ENCODE measurements around the gene RB1.
A peak's percentile ranks its signal among the peaks of the same experiment; 100 is the strongest.
"Not testable (repeated sequence)": the region's sequence is repeated elsewhere in the genome, so short reads cannot be mapped to it uniquely, and the experiment has no call there.

Gene RB1

GRCh38 chr13:48411841-48412531 lies 108.4 kb downstream of the RB1 start:
- DNase-seq, result no peak

DNA sequence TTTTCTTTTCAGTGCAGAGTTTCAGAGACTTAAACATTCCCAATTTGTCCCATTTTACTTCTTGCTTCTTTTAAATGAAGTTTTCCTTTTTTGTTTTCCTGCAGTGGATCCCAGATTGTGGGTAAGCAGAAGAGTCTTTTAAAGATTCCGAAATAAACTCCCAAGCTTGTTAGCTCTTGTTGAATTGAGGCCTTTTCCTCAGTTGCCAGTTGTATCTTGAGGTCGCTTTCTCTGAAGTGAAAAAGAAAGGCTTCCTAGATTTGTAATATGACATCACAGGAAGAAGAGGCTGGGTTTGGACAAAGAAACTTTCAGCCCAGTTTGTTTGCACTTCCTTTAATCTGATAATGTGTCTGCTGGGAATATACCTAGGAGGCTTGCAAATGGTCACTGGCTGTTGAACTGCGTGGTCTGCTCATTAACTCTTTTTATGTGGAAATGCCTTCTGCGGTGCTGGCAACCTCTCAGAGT lies 109.4 kb downstream of the RB1 start, which contains the start of gene LPAR6:
TSS of gene LPAR6 (minus strand) at position 233 of the 471 bp plus-strand sequence. CDS start 690 bp downstream, outside the sequence.
- DNase-seq, result no peak

DNA sequence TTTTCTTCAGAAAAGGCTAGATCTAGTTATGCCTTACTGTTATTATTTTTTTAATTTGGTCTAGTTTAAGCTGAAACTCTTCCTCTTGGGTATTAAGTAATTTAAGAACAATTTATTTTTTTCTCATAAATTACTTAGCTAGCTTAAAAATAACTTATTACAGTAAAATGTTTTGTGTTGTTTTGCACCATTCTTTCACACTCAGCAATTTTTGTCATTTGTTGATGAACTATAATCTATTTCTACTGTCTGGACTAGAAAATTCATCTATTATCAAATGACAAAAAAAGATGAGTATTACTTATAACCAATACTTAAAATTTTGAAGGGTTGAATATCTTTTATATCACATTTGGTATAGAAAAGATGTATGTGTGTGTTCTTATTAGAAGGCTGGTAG lies 111.0 kb downstream of the RB1 start:
- no peak for DNase-seq

DNA sequence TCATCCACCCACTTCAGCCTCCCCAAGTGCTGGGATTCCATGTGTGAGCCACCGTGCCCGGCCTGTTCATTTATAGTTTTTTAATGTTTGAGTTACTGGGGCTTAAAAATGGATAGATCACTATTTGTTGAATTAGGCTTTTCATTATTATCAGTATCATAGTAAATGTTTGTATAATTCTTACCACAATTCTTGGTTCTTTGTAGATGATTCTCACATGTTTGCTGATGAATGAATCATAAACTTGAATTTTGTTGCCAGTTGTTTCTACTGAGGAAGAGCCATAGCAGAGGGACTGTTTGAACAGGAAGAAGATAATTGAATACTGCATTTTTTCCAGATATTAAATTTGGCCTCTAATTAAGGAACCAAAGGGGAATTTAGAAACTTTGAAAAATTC lies 112.0 kb downstream of the RB1 start:
- no peak for DNase-seq

- not testable (repeated sequence) for DNase-seq
These were observed 118.5 kb downstream of the RB1 start for GRCh38 chr13:48422003-48422402.

- DNase-seq, result no peak
These were observed 120.7 kb downstream of the RB1 start for GRCh38 chr13:48424212-48424611.

DNA sequence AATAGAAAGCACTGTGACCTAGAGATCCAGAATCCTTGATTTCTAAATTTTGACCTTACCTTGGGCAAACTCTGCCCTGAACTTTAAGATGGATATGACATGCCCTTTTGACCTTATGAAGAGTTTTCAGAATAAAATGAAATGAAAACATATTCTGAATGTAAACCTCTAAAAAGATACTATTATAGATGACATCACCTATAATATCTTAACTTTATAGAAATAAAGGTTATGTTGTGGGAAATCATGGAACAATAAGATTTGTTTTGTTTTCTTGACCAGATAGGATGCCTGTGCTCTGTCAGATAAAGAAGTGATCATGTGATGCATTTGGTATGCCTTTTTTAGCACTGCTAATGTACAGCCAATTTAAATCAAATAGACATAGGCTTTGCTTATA lies 122.5 kb downstream of the RB1 start:
- no peak for DNase-seq

- not testable (repeated sequence) for DNase-seq
These were observed 123.3 kb downstream of the RB1 start for GRCh38 chr13:48426755-48427298.

- DNase-seq, result no peak
These were observed 125.5 kb downstream of the RB1 start for GRCh38 chr13:48429036-48429435.

DNA sequence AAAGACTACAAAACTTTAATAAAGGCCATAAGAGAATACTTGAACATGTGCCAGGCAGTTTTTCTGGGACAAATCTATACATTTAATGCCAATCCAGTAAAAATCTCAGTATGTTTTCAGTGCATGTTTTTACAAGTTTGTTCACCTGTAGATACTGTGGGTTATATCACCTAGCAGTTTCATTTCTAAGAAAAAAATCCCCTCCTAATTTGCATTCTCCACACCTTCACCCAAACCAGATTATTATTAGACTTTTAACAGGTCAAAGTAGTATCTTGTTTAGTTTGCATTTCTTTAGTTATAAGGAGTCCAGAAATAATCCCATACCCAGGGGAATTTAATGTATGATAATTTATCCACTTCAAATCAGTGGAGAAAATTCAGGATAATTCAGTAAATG lies 126.3 kb downstream of the RB1 start:
- DNase-seq, result no peak

DNA sequence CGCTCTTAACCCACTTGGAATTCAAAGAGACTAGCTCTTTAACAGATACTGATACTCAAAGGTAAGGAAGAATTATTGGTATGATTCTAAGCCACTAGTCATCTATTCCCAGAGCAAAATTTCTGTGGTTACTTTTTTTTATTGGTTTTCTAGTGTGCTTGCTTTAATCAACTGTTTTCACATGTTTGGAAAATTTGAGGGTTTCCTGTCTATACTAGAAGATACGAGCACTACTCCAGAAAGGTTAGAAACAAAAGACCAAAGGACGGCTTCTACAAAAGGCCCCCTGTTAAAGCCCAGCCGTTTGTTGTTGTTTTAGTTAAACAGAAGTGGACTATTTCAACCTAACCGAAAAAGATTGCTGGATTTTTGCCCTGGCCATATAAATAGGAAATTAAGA lies 127.9 kb downstream of the RB1 start:
- DNase-seq, result no peak

- DNase-seq, result no peak
These were observed 128.6 kb downstream of the RB1 start for GRCh38 chr13:48431987-48432615.

- no peak for DNase-seq
These were observed 130.6 kb downstream of the RB1 start for GRCh38 chr13:48434200-48434599.

DNA sequence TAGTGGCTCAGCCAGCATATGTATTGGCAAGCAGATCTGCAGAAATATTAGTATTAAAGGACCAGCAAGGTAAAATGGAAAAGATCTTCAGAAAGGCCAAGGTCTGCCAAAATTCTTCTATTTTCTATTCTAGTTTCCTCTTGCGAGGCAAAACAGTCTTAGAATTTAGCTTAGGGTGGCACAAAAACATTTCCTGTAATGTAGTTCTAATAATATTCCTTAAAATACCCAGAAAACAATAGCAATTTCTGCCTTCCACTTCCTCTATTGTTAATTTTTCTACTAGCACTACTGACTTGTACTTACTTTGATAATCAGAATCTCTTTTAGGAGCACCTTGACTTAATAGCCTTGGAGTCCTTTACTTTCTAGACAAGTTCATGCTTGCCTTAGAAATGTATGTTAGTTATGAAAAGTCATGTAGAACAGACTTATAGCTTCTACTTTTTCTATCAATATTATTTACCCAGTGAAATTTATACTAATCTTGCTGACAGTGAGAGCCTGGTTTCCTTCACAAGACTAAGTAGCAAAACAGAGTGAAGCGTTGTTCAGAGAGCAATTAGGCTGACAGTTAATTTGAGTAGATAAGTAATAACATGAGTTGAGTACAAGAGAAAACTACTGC lies 133.2 kb downstream of the RB1 start:
- DNase-seq, result no peak

DNA sequence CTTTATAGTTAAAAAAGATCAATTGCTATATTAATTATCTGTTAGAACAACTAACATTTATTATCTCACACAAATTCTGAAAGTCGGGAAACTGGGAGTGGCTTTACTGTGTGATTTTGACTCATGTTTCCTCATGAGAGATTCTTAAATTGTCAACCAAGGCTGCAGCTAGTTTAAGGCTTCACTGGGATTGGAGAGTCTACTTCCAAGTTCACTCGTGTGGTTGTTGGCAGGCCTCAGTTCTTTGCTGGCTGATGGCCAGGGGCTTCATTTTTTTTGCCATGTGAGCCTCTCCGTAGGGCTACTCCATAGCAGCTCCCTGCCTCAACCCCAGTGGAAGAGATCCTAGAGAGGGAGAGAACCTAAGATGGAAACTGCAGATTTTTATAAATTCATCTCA lies 133.8 kb downstream of the RB1 start:
- no peak for DNase-seq

GRCh38 chr13:48443442-48444208 lies 140.1 kb downstream of the RB1 start:
- no peak for DNase-seq

DNA sequence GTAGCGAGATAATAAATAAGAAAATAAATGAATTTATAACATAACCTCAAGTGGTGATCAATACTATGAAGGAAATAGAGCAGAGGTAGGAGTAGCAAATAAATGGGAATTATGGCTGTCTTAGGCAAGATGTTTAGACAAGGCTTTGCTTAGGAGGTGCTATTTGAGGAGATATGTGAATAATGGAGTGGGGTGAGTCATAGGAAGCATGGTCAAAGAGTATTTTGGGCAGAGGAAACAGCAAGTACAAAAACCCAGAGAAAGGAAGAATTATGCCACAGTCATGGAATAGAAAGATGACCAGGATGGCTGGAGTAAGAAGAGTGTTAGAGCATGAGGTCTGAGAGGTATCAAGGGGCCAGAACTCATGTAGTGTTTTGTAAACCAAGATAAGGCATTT lies 142.9 kb downstream of the RB1 start:
- no peak for DNase-seq

GRCh38 chr13:48448285-48448958 lies 144.9 kb downstream of the RB1 start:
- peak in 1 of 2 experiments; percentile 5 for DNase-seq

GRCh38 chr13:48448959-48449614 lies 145.5 kb downstream of the RB1 start:
- no peak for DNase-seq

GRCh38 chr13:48449656-48450055 lies 146.1 kb downstream of the RB1 start:
- no peak for DNase-seq

GRCh38 chr13:48451196-48451595 lies 147.6 kb downstream of the RB1 start:
- not testable (repeated sequence) for DNase-seq

GRCh38 chr13:48456546-48456945 lies 153.0 kb downstream of the RB1 start:
- no peak for DNase-seq

Measured in NCI-H524 (cell line).